Fibroblast of lung (primary cell): ENCODE measurements around the gene PPP1R3C. TPM values are rescaled to one million over a fixed set of nuclear protein-coding genes. Genes with fewer than 3 reads are reported as not detected.
A peak's percentile ranks its signal among the peaks of the same experiment; 100 is the strongest.

Experiments used
- DNase-seq, 2 donors: peaks; one replicate each; pipeline versions ENCODE4 v3.0.0 to v3.0.0-alpha.2; 2010; ENCODE audit warnings: low read depth in 2 of 2
- H2AFZ ChIP-seq: 2 replicates; pipeline ENCODE4 v1.5.1; 2012; ENCODE audit warnings: low read length, control low read depth, inconsistent platforms
- H3K27ac ChIP-seq: 2 replicates; pipeline ENCODE4 v1.5.1; 2011; ENCODE audit warnings: low read length, control low read depth; ENCODE audit not compliant: insufficient read depth
- H3K27me3 ChIP-seq: 2 replicates; pipeline ENCODE4 v1.5.1; 2011; ENCODE audit warnings: mild to moderate bottlenecking, low read length; ENCODE audit not compliant: control insufficient read depth, insufficient read depth
- H3K36me3 ChIP-seq: 2 replicates; pipeline ENCODE4 v1.5.1; 2011; ENCODE audit warnings: low read length; ENCODE audit not compliant: control insufficient read depth, insufficient read depth
- H3K4me1 ChIP-seq: 2 replicates; pipeline ENCODE4 v1.5.1; 2011; ENCODE audit warnings: low read length; ENCODE audit not compliant: control insufficient read depth, insufficient read depth; ENCODE audit errors: extremely low read depth
- H3K4me2 ChIP-seq: 2 replicates; pipeline ENCODE4 v1.5.1; 2011; ENCODE audit warnings: low read length, control low read depth; ENCODE audit not compliant: insufficient read depth; ENCODE audit errors: extremely low read depth
- H3K4me3 ChIP-seq, 4 experiments: fragments of 200-600 bp in 1 of 4; sonication (generic) in 1 of 4; replicated peaks in 1 of 4; 2 replicates each; pipeline ENCODE4 v1.5.1; 2011 to 2016; ENCODE audit warnings: low read length in 4 of 4, low read depth in 3 of 4, mild to moderate bottlenecking in 3 of 4, control low read depth in 2 of 4, inconsistent platforms in 1 of 4, mixed read lengths in 1 of 4; ENCODE audit not compliant: insufficient read depth in 1 of 4; ENCODE audit errors: control extremely low read depth in 1 of 4
- H3K79me2 ChIP-seq: 2 replicates; pipeline ENCODE4 v1.5.1; 2012; ENCODE audit warnings: mild to moderate bottlenecking, low read length, inconsistent platforms; ENCODE audit not compliant: control insufficient read depth, insufficient read depth
- H3K9ac ChIP-seq: 2 replicates; pipeline ENCODE4 v1.5.1; 2011; ENCODE audit warnings: mild to moderate bottlenecking, low read length, control low read depth; ENCODE audit not compliant: insufficient read depth
- H3K9me3 ChIP-seq: 2 replicates; pipeline ENCODE4 v1.5.1; 2012; ENCODE audit warnings: low read depth, low read length; ENCODE audit not compliant: control insufficient read depth, insufficient read depth
- H4K20me1 ChIP-seq: 2 replicates; pipeline ENCODE4 v1.5.1; 2011; ENCODE audit warnings: low read length; ENCODE audit not compliant: control insufficient read depth, insufficient read depth; ENCODE audit errors: extremely low read depth
- EZH2 ChIP-seq: IDR thresholded peaks from 2 replicates; pipeline ENCODE4 v1.5.1; 2012; ENCODE audit warnings: low read length, control low read depth, mild to moderate bottlenecking; ENCODE audit errors: missing control alignments
- polyA plus RNA-seq, 2 donors: library from polyadenylated mRNA; depleted of rRNA in 1 of 2; stranded (reverse) in 1 of 2; unstranded in 1 of 2; fragments of >200 nt; gene quantifications; 2 replicates each; pipeline ENCODE4 v1.2.1, GENCODE V29; 2011 to 2012; ENCODE audit warnings: missing spikeins in 1 of 2
- total RNA-seq: library from RNA; depleted of rRNA; stranded (reverse); fragments of >200 nt; gene quantifications from 2 replicates; pipeline ENCODE4 v1.2.1, GENCODE V29; 2014
- TF ChIP-seq, protein P1 (sequence below), 2 donors: IDR thresholded peaks in 1 of 2; conservative IDR thresholded peaks in 1 of 2; 1 replicate in 1 of 2; 2 replicates in 1 of 2; pipeline ENCODE4 v1.5.1; 2011 to 2012; ENCODE audit warnings: low read length in 2 of 2, control low read depth in 1 of 2, inconsistent platforms in 1 of 2, low read depth in 1 of 2, mild to moderate bottlenecking in 1 of 2

The PPP1R3C gene
- total and polyA plus RNA-seq, 2 donors (not counting 1 experiment from before 2014, with no cell fraction given) = 67.8 to 125 TPM

DNA sequence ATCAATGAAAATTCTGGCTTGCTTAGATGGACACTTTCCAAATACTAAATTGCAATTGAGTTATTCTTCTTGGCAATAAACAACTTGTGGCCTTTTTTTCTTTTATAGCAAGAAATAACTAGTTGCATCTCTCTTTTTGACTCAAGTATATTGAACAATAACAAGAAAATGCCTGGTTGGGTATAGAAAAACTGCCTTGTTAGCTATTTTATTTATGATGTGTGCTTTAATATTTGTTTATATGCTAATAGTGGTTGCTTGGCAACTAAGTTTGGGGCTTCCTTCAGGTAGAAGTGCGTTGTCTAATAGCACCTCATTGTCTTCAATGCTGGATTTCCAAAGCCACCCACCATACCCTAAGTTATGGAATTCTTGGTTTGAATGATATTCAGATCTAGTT is 30.1 kb upstream of the PPP1R3C start:
- no peaks in the 10 kb centered on the region for H3K4me1 ChIP-seq
- TF ChIP-seq, protein P1, sequence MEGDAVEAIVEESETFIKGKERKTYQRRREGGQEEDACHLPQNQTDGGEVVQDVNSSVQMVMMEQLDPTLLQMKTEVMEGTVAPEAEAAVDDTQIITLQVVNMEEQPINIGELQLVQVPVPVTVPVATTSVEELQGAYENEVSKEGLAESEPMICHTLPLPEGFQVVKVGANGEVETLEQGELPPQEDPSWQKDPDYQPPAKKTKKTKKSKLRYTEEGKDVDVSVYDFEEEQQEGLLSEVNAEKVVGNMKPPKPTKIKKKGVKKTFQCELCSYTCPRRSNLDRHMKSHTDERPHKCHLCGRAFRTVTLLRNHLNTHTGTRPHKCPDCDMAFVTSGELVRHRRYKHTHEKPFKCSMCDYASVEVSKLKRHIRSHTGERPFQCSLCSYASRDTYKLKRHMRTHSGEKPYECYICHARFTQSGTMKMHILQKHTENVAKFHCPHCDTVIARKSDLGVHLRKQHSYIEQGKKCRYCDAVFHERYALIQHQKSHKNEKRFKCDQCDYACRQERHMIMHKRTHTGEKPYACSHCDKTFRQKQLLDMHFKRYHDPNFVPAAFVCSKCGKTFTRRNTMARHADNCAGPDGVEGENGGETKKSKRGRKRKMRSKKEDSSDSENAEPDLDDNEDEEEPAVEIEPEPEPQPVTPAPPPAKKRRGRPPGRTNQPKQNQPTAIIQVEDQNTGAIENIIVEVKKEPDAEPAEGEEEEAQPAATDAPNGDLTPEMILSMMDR (conservative IDR thresholded peaks at IDR 0.05 in 1 of 2, IDR thresholded peaks at IDR 0.05 in 1 of 2; ENCODE audit: low read depth in 1 of 2, low read length in 2 of 2) = no peak
- TF ChIP-seq EZH2 = no peak
- H3K9ac ChIP-seq = no peak overlapping the region
- H3K79me2 ChIP-seq = no peaks in the 10 kb centered on the region
- H3K4me3 ChIP-seq = no peak overlapping the region
- no peak for DNase-seq
- no peak overlapping the region for H2AFZ ChIP-seq
- no peaks in the 10 kb centered on the region for H3K9me3 ChIP-seq
- H3K27ac ChIP-seq = no peak overlapping the region
- H3K4me2 ChIP-seq = no peak overlapping the region
- H3K36me3 ChIP-seq = no peaks in the 10 kb centered on the region
- no peaks in the 10 kb centered on the region for H3K27me3 ChIP-seq
- no peaks in the 10 kb centered on the region for H4K20me1 ChIP-seq

DNA sequence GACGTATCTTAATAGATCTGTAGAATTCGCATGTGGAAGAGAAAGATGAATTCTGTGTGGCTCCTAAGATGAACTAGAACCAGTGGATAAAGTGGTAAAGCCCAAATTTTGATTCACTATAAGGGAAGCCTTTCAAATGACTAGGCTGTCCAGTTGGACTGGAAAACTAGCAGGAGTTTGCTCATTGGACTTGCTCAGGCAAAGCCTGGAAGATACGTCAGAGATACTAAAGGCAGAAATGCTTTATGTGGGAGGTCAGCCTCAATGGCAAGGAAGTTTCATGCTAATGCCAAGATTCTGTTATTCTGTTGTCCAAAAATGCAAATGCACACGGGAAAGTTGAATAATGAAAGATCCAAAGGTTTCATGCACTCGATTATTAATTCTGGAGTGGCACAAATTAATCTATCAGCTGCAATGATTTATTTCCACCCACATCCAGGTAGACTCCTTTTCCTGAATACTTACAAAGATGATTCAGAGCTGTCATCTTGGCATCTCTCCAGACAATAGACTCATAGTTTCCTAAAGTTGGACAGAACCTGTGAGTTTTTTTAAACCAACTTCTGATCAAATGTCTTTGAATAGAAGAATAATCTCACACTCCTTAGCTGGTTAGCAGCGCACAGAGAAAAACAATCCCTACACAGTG is 20.5 kb upstream of the PPP1R3C start:
- H2AFZ ChIP-seq = no peak overlapping the region
- H3K36me3 ChIP-seq = no peaks in the 10 kb centered on the region
- no peaks in the 10 kb centered on the region for H3K9me3 ChIP-seq
- H3K79me2 ChIP-seq = no peaks in the 10 kb centered on the region
- no peaks in the 10 kb centered on the region for H3K27me3 ChIP-seq
- H3K9ac ChIP-seq = no peak overlapping the region
- H3K4me2 ChIP-seq = no peak overlapping the region
- no peak overlapping the region for H3K4me3 ChIP-seq
- H3K4me1 ChIP-seq = peaks cover 6% of the 10 kb centered on the region
- H4K20me1 ChIP-seq = no peaks in the 10 kb centered on the region
- no peak for TF ChIP-seq EZH2
- TF ChIP-seq, protein P1 (conservative IDR thresholded peaks at IDR 0.05 in 1 of 2, IDR thresholded peaks at IDR 0.05 in 1 of 2; ENCODE audit: low read depth in 1 of 2, low read length in 2 of 2) = no peak
- peak; percentile 39 to 97 for DNase-seq
- no peak overlapping the region for H3K27ac ChIP-seq

DNA sequence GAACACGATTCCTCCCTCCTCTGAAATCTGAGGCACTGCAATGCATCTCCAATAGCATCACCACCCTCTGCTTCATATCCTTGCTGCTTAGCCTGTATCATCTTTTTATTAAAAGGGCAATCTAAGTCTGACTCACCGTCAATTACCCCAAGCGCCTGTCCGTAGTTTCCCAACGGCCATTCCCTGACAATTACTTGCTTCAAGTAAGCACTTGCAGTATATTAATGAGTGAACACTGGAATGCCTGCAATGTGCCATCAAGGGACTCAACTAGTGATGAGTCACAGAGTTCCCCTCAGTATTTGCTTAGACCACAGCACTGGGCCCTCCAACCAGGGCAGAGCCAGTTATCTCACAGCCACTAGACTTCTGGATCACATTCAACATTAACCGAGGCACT is 19.5 kb upstream of the PPP1R3C start:
- Histone ChIP-seq H3K9me3 (no peaks in the 10 kb centered on the region), H3K36me3 (no peaks in the 10 kb centered on the region), H3K4me2 (no peak overlapping the region), H3K27me3 (no peaks in the 10 kb centered on the region), H3K4me3 (no peak overlapping the region), H3K9ac (no peak overlapping the region), H2AFZ (no peak overlapping the region), H3K4me1 (peaks cover 6% of the 10 kb centered on the region), H3K79me2 (no peaks in the 10 kb centered on the region), H3K27ac (no peak overlapping the region), H4K20me1 (no peaks in the 10 kb centered on the region)
- DNase-seq = peak; percentile 85 to 100
- TF ChIP-seq, protein P1 (conservative IDR thresholded peaks at IDR 0.05 in 1 of 2, IDR thresholded peaks at IDR 0.05 in 1 of 2; ENCODE audit: low read depth in 1 of 2, low read length in 2 of 2) = no peak
- no peak for TF ChIP-seq EZH2
